Measurements from ENCODE around the gene LSM7.

LSM7 gene

GRCh38 chr19:2274931-2275535 is 53.4 kb downstream of the LSM7 start:
- DNase-seq = no peak

- no peak for DNase-seq
Measured at GRCh38 chr19:2274185-2274711, 54.1 kb downstream of the LSM7 start.

- DNase-seq = no peak
Measured at GRCh38 chr19:2273356-2274184, 54.8 kb downstream of the LSM7 start.
